Measurements from ENCODE around the gene ELL.

DNA sequence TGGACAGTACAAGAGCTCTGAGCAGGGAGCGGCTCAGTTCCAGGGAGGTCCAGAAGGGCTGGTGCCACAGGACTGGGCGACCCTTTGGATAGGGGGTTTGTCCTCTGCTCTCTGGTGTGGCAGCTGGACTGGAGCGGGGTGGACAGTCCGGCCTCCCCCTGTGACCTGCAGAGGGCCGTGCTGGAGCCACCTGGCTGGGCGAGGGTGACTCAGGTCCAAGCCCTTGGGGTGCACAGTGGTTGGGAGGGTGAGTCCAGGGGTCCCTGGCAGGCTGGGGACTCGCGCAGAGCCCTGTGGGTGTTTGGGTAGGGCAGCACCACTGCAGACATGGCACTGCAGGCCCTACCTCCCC, 95.5 kb downstream of the ELL start:
- TF ChIP-seq FOS (IDR thresholded peaks at IDR 0.05; ENCODE audit: borderline replicate concordance, insufficient read depth, low read length), result no peak
- TF ChIP-seq, protein P1, sequence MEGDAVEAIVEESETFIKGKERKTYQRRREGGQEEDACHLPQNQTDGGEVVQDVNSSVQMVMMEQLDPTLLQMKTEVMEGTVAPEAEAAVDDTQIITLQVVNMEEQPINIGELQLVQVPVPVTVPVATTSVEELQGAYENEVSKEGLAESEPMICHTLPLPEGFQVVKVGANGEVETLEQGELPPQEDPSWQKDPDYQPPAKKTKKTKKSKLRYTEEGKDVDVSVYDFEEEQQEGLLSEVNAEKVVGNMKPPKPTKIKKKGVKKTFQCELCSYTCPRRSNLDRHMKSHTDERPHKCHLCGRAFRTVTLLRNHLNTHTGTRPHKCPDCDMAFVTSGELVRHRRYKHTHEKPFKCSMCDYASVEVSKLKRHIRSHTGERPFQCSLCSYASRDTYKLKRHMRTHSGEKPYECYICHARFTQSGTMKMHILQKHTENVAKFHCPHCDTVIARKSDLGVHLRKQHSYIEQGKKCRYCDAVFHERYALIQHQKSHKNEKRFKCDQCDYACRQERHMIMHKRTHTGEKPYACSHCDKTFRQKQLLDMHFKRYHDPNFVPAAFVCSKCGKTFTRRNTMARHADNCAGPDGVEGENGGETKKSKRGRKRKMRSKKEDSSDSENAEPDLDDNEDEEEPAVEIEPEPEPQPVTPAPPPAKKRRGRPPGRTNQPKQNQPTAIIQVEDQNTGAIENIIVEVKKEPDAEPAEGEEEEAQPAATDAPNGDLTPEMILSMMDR (IDR thresholded peaks at IDR 0.05; ENCODE audit: extremely low read depth in 1 of 2, insufficient read depth in 1 of 2, low read depth in 1 of 2, low read length in 2 of 2), result no peak
- no peak for TF ChIP-seq POLR2AphosphoS5 (IDR thresholded peaks at IDR 0.05; ENCODE audit: insufficient read depth, low read depth, low read length)
